BJ (cell line): ENCODE measurements around the gene LRP1-AS. TPM values are rescaled to one million over a fixed set of nuclear protein-coding genes. Genes with fewer than 3 reads are reported as not detected.

Experiments used
- CTCF ChIA-PET: fragments of 350-600 bp; formaldehyde crosslinking; extraction: SDS; loops from one replicate; lab custom pipeline; 2021; ENCODE audit warnings: antibody characterized with exemption, inconsistent platforms; lab: Yijun Ruan, JAX
- POLR2A ChIA-PET: fragments of 300-600 bp; sonication (Branson Sonifier 250); formaldehyde crosslinking; extraction: SDS; loops from one replicate; lab custom pipeline; 2021; ENCODE audit warnings: antibody characterized with exemption; lab: Charles Lee
- DNase-seq: peaks from one replicate; pipeline ENCODE4 v3.0.0-alpha.2; 2011; ENCODE audit warnings: low read depth
- H3K27me3 ChIP-seq: 2 replicates; pipeline ENCODE4 v1.6.0; 2011; ENCODE audit warnings: low read length; ENCODE audit not compliant: control insufficient read depth, insufficient read depth
- H3K36me3 ChIP-seq: 2 replicates; pipeline ENCODE4 v1.5.1; 2011; ENCODE audit warnings: low read length; ENCODE audit not compliant: control insufficient read depth, insufficient read depth
- H3K4me3 ChIP-seq: 2 replicates; pipeline ENCODE4 v1.5.1; 2011; ENCODE audit warnings: low read depth, mild to moderate bottlenecking, control low read depth, low read length
- CTCF ChIP-seq: IDR thresholded peaks from 2 replicates; pipeline ENCODE4 v1.5.1; 2011; ENCODE audit warnings: low read depth, mild to moderate bottlenecking, control low read depth, inconsistent platforms, low read length, moderate library complexity; ENCODE audit not compliant: insufficient read depth
- polyA plus RNA-seq: library from polyadenylated mRNA; depleted of rRNA; stranded (reverse); fragments of >200 nt; gene quantifications from 2 replicates; pipeline ENCODE4 v1.2.3, GENCODE V29; 2011

The LRP1-AS gene
- polyA plus RNA-seq, 1 experiment, result not detected

- DNase-seq, result no peak
- H3K36me3 ChIP-seq, result peaks cover 47% of the 10 kb centered on the region
- no peaks in the 10 kb centered on the region for H3K27me3 ChIP-seq
- TF ChIP-seq CTCF, result no peak
- no peak overlapping the region for H3K4me3 ChIP-seq
- ChIA-PET CTCF (interaction anchor here (0.9 to 1.2 kb wide), 2 partner anchors 9 to 36 kb away, joined by 4 read pairs; no protein-coding TSS in a partner anchor), POLR2A (interaction anchor here (0.5 to 0.6 kb wide), 2 partner anchors 12 to 141 kb away, joined by 3 to 4 read pairs; no protein-coding TSS in a partner anchor)
Measured at GRCh38 chr12:57139796-57140649, 7.4 kb downstream of the LRP1-AS start.

- peaks cover 38% of the 10 kb centered on the region for H3K36me3 ChIP-seq
- ChIA-PET POLR2A (no interaction called here), CTCF (no interaction called here)
- DNase-seq, result no peak
- H3K4me3 ChIP-seq, result no peak overlapping the region
- no peaks in the 10 kb centered on the region for H3K27me3 ChIP-seq
- no peak for TF ChIP-seq CTCF
Measured at GRCh38 chr12:57138526-57139272, 8.7 kb downstream of the LRP1-AS start.

GRCh38 chr12:57135527-57136326 is 11.7 kb downstream of the LRP1-AS start:
- CTCF ChIA-PET, result interaction anchor here (0.6 to 2.1 kb wide), 10 partner anchors 10 to 103 kb away, joined by 3 to 8 read pairs (median 4); partner anchors contain the start of gene STAT6
- H3K27me3 ChIP-seq, result no peaks in the 10 kb centered on the region
- peaks cover 19% of the 10 kb centered on the region for H3K36me3 ChIP-seq
- TF ChIP-seq CTCF, result no peak
- peak overlapping the region; percentile 33 for H3K4me3 ChIP-seq
- DNase-seq, result no peak
- POLR2A ChIA-PET, result interaction anchor here (0.6 kb wide), 3 partner anchors 25 to 877 kb away, joined by 4 to 20 read pairs (median 11); partner anchors contain the start of genes ANKRD52 and STAT6

GRCh38 chr12:57134949-57135348 is 12.5 kb downstream of the LRP1-AS start:
- CTCF ChIA-PET, result interaction anchor here (0.6 to 2.1 kb wide), 8 partner anchors 11 to 104 kb away, joined by 3 to 8 read pairs (median 4); no protein-coding TSS in a partner anchor
- Histone ChIP-seq H3K4me3 (no peak overlapping the region), H3K36me3 (peaks cover 15% of the 10 kb centered on the region), H3K27me3 (no peaks in the 10 kb centered on the region)
- POLR2A ChIA-PET, result interaction anchor here (0.6 kb wide), 3 partner anchors 24 to 877 kb away, joined by 4 to 20 read pairs (median 11); partner anchors contain the start of genes ANKRD52 and STAT6
- no peak for DNase-seq
- no peak for TF ChIP-seq CTCF
